Neutrophil (primary cell): ENCODE data around the gene CHRM1.
"Not testable (repeated sequence)": the region's sequence is repeated elsewhere in the genome, so short reads cannot be mapped to it uniquely, and the experiment has no call there.

Source experiments
- H3K27ac ChIP-seq: fragments of 200-600 bp; sonication (generic); 2 replicates; pipeline ENCODE4 v1.5.1; 2016; ENCODE audit warnings: mild to moderate bottlenecking, moderate library complexity
- H3K27me3 ChIP-seq: fragments of 200-600 bp; sonication (generic); 2 replicates; pipeline ENCODE4 v1.6.0; 2016; ENCODE audit warnings: mild to moderate bottlenecking
- H3K36me3 ChIP-seq: fragments of 200-600 bp; sonication (generic); 2 replicates; pipeline ENCODE4 v1.5.1; 2017
- H3K4me1 ChIP-seq, 2 experiments: fragments of 200-600 bp in 1 of 2; sonication (generic) in 1 of 2; 1 replicate in 1 of 2; 2 replicates in 1 of 2; pipeline versions ENCODE4 v1.5.1 to v1.6.1; 2013 to 2016; ENCODE audit warnings: low read depth in 1 of 2, low read length in 1 of 2, mild to moderate bottlenecking in 1 of 2, moderate library complexity in 1 of 2; ENCODE audit not compliant: control insufficient read depth in 1 of 2, insufficient read depth in 1 of 2
- H3K4me3 ChIP-seq, 2 experiments: fragments of 200-600 bp in 1 of 2; sonication (generic) in 1 of 2; 1 replicate in 1 of 2; 2 replicates in 1 of 2; pipeline ENCODE4 v1.5.1; 2013 to 2016; ENCODE audit warnings: low read depth in 1 of 2, low read length in 1 of 2, mild to moderate bottlenecking in 1 of 2, moderate library complexity in 1 of 2
- H3K9me3 ChIP-seq: fragments of 200-600 bp; sonication (generic); 2 replicates; pipeline ENCODE4 v1.5.1; 2016
- CTCF ChIP-seq: fragments of 200-600 bp; sonication (generic); IDR thresholded peaks from 2 replicates; pipeline ENCODE4 v1.5.1; 2016; ENCODE audit warnings: antibody characterized with exemption

The CHRM1 gene

GRCh38 chr11:62875698-62876478, 45.3 kb downstream of the CHRM1 start:
- Histone ChIP-seq H3K36me3 (no peaks in the 10 kb centered on the region), H3K27me3 (no peaks in the 10 kb centered on the region), H3K4me1 (peaks cover 9 to 10% of the 10 kb centered on the region in 2 experiments), H3K9me3 (no peaks in the 10 kb centered on the region), H3K4me3 (no peak overlapping the region), H3K27ac (no peak overlapping the region)
- no peak for TF ChIP-seq CTCF

- H3K4me3 ChIP-seq: no peak overlapping the region
- H3K4me1 ChIP-seq: peaks cover under 1 to 3% of the 10 kb centered on the region in 2 experiments
- no peaks in the 10 kb centered on the region for H3K27me3 ChIP-seq
- H3K36me3 ChIP-seq: no peaks in the 10 kb centered on the region
- TF ChIP-seq CTCF: no peak
- H3K9me3 ChIP-seq: no peaks in the 10 kb centered on the region
- H3K27ac ChIP-seq: no peak overlapping the region
Observed at GRCh38 chr11:62874851-62875250, 46.3 kb downstream of the CHRM1 start.

GRCh38 chr11:62865635-62866034, 55.5 kb downstream of the CHRM1 start:
- no peak overlapping the region for H3K4me3 ChIP-seq
- no peaks in the 10 kb centered on the region for H3K27me3 ChIP-seq
- TF ChIP-seq CTCF: no peak
- H3K27ac ChIP-seq: no peak overlapping the region
- peaks cover 3 to 7% of the 10 kb centered on the region in 2 experiments for H3K4me1 ChIP-seq
- H3K9me3 ChIP-seq: no peaks in the 10 kb centered on the region
- H3K36me3 ChIP-seq: no peaks in the 10 kb centered on the region

GRCh38 chr11:62863687-62864335, 57.4 kb downstream of the CHRM1 start:
- Histone ChIP-seq H3K4me1 (peaks cover 3 to 7% of the 10 kb centered on the region in 2 experiments), H3K27me3 (no peaks in the 10 kb centered on the region), H3K27ac (no peak overlapping the region), H3K9me3 (no peaks in the 10 kb centered on the region), H3K4me3 (no peak overlapping the region), H3K36me3 (no peaks in the 10 kb centered on the region)
- no peak for TF ChIP-seq CTCF

GRCh38 chr11:62861564-62862192, 59.5 kb downstream of the CHRM1 start:
- H3K27ac ChIP-seq, H3K36me3 ChIP-seq, H3K27me3 ChIP-seq, H3K4me3 ChIP-seq, H3K9me3 ChIP-seq: not testable (repeated sequence)
- H3K4me1 ChIP-seq: peaks cover 7 to 11% of the 10 kb centered on the region in 2 experiments
